ENCODE results near the gene CTSE.
"Not testable (repeated sequence)": the region's sequence is repeated elsewhere in the genome, so short reads cannot be mapped to it uniquely, and the experiment has no call there.

The CTSE gene

DNA sequence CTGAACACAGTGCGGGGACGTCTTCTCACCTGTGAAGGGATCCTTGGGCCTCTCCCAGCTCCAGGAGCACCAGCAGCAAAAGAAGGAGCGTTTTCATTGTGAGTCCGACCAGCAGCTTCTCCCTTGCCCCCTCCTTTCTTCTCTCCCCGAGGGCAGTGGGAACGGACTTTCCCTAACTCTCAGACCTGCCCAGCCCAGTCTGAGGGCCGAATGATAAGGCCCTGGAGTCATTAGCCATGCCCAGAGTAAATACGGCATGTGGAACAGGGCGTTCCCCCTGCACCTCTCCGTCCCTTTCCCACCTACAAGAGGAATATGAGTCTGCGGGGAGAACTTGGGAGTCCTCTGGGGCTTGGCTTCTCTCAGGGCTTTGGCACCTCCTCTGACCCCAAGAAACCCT lies at the start of gene CTSE:
TSS of gene CTSE (minus strand) at position 201 of the 400 bp plus-strand sequence. CDS start at position 97, 104 bp downstream.
- Mint-ChIP-seq H3K9me3 (no peaks in the 10 kb centered on the region), H3K27ac (no peak within 1 kb of the TSS), H3K36me3 (ENCODE audit: low read depth) (no peaks in the 10 kb centered on the region), H3K4me3 (no peak within 1 kb of the TSS), H3K27me3 (peaks cover 6% of the 10 kb centered on the region), H3K4me1 (ENCODE audit: low read depth) (peaks cover 4% of the 10 kb centered on the region)

DNA sequence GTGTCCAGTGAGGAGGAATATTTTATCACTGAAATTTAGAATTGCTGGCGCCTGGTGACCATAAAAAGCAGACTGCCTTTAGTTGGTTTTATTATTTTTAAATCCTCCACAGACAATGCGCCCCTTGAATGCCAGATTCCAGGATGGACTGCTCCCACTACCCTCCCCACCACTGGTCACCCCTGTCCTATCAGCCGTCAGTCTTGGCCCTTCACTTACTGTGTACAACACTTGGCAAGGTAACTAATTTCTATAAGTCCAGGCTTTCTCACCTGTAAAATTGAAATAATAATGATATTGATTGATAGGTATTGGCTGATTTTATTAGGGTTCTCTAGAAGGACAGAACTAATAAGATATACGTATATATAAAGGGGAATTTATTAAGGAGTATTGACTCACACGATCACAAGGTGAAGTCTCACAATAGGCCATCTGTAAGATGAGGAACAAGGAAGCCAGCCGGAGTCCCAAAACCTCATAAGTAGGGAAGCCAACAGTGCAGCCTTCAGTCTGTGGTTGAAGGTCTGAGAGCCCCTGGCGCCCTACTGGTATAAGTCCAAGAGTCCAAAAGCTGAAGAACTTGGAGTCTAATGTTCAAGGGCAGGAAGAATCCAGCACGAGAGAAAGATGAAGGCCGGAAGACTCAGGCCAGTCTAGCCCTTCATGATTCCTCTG lies 47.1 kb upstream of the CTSE start:
- H3K27ac Mint-ChIP-seq, result no peak overlapping the region
- peaks cover 21% of the 10 kb centered on the region for H3K4me1 Mint-ChIP-seq (ENCODE audit: low read depth)
- H3K9me3 Mint-ChIP-seq, result no peaks in the 10 kb centered on the region
- peaks cover 8% of the 10 kb centered on the region for H3K27me3 Mint-ChIP-seq
- H3K4me3 Mint-ChIP-seq, result no peak overlapping the region
- no peaks in the 10 kb centered on the region for H3K36me3 Mint-ChIP-seq (ENCODE audit: low read depth)

DNA sequence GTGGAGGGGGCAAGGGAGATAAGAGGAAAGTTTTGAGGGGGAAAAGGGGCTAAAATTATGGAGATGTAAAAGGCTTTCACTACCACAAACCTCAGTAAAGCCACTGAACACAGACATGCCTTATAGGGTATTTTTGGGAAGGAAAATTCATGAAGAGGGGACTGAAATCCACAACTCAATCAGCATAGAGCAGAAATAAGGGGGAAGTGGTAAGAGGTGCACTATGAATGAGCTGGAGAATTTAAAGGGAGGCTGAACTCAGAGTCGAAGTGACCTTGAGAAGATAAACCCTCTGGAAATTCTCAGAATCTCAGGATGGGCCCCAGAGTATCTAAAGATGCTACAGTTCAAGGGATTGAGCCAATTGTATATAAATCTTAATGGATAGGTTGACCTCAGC lies 44.6 kb upstream of the CTSE start:
- Mint-ChIP-seq H3K4me3 (no peak overlapping the region), H3K4me1 (ENCODE audit: low read depth) (peaks cover 21% of the 10 kb centered on the region), H3K36me3 (ENCODE audit: low read depth) (no peaks in the 10 kb centered on the region), H3K9me3 (no peaks in the 10 kb centered on the region), H3K27ac (peak overlapping the region; percentile 4), H3K27me3 (peaks cover 8% of the 10 kb centered on the region)

DNA sequence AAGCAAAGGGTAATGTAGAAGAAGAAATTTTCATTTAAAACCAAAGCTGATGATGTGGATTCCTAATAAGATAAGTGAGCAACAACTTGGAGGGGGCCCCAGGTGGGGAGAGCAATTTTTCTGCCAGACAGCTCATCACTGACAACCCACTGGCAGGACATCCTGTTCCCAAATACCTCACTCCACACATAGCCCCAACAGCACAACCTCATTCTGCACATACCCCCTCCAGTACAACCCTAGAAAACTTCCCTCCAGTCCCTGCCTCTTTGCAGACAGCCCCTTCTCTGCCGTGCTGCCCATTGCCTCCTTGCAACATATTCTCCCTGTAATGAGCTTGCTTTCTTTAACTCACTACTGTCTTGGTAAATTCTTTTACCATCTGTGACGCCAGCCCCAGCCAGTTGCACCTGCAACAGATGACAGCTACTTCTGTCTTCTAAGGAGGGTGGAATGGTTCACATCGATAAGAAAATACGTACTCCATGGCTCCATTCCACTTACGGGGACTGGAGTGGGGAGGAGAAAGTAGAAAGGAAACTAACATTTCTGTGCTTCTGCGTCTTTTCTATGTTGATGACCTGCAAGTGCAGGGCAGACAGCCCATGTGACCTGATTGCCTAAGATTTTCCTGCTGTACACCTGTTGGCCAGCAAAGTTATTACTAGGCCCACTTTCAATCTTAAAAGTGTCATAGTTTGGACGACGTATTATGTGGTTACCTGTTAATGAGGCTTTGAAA lies 44.0 kb upstream of the CTSE start:
- Mint-ChIP-seq H3K36me3 (ENCODE audit: low read depth) (no peaks in the 10 kb centered on the region), H3K27me3 (peaks cover 8% of the 10 kb centered on the region), H3K9me3 (no peaks in the 10 kb centered on the region), H3K4me1 (ENCODE audit: low read depth) (peaks cover 21% of the 10 kb centered on the region), H3K27ac (peak overlapping the region; percentile 4), H3K4me3 (no peak overlapping the region)

DNA sequence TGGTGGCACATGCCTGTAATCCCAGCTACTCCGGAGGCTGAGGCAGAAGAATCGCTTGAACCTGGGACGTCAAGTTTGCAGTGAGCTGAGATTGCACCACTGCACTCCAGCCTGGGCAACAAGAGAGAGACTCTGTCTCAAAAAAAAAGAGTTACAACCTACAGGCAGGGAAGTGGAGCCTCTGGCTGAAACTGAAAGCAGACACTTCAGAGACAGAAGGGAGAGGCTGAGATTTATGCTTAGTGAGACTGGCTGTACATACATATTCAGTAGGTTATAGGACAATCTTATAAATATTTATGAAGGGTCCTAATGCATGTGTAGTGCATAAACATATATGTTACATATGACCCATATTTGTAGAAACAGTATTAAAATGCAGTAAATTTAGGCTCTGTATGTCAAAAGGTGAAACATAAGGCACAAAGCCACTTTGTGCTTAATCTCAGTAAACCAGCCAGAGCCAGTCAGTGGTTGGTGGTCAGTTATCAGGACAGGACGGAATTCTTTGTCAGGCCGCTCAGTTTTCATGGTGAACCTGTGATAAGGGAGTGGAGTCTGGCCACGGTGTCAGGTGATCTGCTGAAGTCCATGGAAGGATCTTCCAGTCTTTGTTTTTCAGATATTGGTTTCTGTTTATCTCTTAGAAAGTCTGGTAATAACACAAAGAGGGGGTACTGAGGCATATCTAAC lies 42.9 kb upstream of the CTSE start:
- H3K4me3 Mint-ChIP-seq, result no peak overlapping the region
- peaks cover 8% of the 10 kb centered on the region for H3K27me3 Mint-ChIP-seq
- H3K4me1 Mint-ChIP-seq (ENCODE audit: low read depth), result peaks cover 21% of the 10 kb centered on the region
- no peaks in the 10 kb centered on the region for H3K9me3 Mint-ChIP-seq
- no peaks in the 10 kb centered on the region for H3K36me3 Mint-ChIP-seq (ENCODE audit: low read depth)
- peak overlapping the region; percentile 55 for H3K27ac Mint-ChIP-seq

DNA sequence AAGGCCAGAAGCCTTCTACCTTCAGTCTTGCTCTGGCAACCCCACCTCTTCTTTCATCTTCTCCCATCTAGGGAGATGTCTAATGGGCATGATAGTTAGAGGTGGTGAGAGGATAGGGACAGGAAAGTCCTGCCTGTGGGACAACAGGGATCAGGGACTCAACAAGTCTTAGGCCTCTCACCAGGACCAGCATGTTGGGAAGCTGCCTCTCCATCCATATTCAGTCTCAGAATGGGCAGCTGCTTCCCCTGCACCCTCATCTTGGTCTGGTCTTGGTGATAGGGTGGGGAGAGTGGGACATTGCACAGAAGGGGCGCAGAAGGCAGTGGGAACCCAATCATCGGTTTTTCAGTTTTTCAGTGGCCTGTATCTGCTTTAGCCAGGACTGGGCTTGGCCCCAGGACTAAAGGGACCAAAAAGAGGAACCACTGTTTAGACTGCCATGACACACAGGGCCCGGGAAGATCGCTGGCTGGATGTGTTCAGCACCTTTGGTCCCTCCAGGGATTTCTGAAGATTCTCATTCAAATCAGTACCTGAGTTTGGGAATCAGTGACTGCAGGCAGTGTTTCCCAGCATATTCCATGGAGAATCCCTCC lies 42.0 kb upstream of the CTSE start:
- Mint-ChIP-seq H3K27me3 (peaks cover 8% of the 10 kb centered on the region), H3K4me3 (no peak overlapping the region), H3K4me1 (ENCODE audit: low read depth) (peaks cover 21% of the 10 kb centered on the region), H3K27ac (no peak overlapping the region), H3K9me3 (no peaks in the 10 kb centered on the region), H3K36me3 (ENCODE audit: low read depth) (no peaks in the 10 kb centered on the region)

DNA sequence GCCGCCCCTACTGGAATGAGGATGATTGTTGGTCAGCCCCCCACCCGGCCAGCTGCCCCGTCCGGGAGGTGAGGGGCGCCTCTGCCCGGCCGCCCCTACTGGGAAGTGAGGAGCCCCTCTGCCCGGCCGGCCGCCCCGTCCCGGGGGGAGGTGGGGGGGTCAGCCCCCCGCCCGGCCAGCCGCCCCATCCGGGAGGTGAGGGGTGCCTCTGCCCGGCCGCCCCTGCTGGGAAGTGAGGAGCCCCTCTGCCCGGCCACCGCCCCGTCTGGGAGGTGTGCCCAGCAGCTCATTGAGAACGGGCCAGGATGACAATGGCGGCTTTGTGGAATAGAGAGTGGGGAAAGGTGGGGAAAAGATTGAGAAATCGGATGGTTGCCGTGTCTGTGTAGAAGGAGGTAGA lies 40.8 kb upstream of the CTSE start:
- not testable (repeated sequence) for H3K27me3 Mint-ChIP-seq; H3K36me3 Mint-ChIP-seq (ENCODE audit: low read depth); H3K27ac Mint-ChIP-seq; H3K4me3 Mint-ChIP-seq; H3K9me3 Mint-ChIP-seq
- H3K4me1 Mint-ChIP-seq (ENCODE audit: low read depth), result peaks cover 21% of the 10 kb centered on the region

DNA sequence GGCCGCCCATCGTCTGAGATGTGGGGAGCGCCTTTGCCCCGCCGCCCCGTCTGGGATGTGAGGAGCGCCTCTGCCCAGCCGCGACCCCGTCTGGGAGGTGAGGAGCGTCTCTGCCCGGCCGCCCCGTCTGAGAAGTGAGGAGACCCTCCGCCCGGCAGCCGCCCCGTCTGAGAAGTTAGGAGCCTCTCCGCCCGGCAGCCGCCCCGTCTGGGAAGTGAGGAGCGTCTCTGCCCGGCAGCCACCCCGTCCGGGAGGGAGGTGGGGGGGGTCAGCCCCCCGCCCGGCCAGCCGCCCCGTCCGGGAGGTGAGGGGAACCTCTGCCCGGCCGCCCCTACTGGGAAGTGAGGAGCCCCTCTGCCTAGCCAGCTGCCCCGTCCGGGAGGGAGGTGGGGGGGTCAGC lies 40.3 kb upstream of the CTSE start:
- not testable (repeated sequence) for H3K9me3 Mint-ChIP-seq, H3K27me3 Mint-ChIP-seq
- peaks cover 21% of the 10 kb centered on the region for H3K4me1 Mint-ChIP-seq (ENCODE audit: low read depth)

DNA sequence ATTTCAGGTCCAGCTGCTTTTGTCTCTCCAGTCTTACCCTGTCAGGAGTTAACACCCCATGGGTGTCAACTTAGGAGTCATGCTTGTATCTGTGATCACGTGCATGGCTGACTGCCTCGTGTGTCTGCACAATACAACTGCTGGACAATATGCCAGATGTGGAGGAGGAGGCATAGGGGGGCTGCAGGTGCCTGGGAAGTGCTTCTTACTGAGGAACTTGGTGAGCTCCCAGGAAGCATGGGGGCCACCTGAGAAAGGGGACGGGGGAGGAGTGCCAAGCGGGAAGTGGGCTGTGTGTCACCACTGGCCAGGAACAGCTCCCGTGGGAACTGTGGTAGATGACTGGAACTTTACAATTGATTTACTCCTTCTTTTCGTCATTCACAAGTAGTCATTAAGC lies 38.8 kb upstream of the CTSE start:
- H3K4me1 Mint-ChIP-seq (ENCODE audit: low read depth), result peaks cover 12% of the 10 kb centered on the region
- H3K36me3 Mint-ChIP-seq (ENCODE audit: low read depth), result no peaks in the 10 kb centered on the region
- no peak overlapping the region for H3K27ac Mint-ChIP-seq
- H3K4me3 Mint-ChIP-seq, result no peak overlapping the region
- H3K9me3 Mint-ChIP-seq, result no peaks in the 10 kb centered on the region
- H3K27me3 Mint-ChIP-seq, result peaks cover 8% of the 10 kb centered on the region

More for the DNA sequence above, 40.3 kb upstream of the CTSE start:
- not testable (repeated sequence) for H3K36me3 Mint-ChIP-seq (ENCODE audit: low read depth); H3K27ac Mint-ChIP-seq; H3K4me3 Mint-ChIP-seq

DNA sequence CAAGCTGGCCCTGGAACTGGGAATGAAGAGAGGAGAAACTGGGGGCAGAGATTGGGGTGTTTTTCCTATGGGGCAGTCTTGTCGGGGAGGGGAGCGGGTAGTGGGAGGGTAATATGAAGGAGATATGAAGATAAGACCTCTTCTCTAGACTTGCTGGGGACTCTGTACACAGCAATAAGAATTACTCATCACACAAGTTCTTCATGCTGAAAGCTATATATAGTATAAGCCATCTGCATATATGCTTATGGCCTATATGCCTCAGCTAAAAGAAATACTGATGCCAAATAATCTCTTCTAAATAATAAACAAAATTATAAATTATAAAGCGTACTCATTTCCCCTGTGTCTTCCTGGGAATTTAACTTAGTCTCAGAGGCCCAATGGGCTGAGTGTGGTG lies 37.1 kb upstream of the CTSE start:
- Mint-ChIP-seq H3K4me1 (ENCODE audit: low read depth) (peaks cover 3% of the 10 kb centered on the region), H3K27me3 (peaks cover 6% of the 10 kb centered on the region), H3K36me3 (ENCODE audit: low read depth) (no peaks in the 10 kb centered on the region), H3K4me3 (no peak overlapping the region), H3K9me3 (no peaks in the 10 kb centered on the region), H3K27ac (no peak overlapping the region)

DNA sequence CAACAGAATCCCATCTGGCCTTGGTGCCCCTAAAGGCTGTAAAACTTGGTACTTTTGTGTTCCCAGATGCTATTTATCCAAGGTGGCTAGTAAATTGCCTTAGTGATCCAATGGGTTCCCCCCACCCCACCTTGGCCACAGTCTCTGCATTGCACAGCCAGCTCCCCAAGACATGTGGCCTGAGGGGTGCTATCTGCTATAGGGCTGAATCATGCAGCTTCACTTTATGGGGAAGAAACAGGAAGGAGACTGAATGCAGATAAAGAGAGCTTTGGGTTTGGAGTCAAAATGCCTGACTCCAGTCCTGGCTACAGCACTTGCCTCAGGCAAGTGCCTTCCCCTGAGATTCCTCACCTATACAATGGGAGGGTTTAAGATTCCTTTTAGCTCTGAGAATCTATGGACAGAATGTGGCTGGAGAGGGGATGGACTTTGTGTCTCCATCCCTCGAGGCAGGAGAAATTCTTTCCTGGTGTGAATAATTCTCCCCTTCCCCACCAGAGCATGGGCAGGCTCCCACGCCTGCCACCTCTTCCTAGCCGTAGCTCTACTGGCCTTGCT lies 35.7 kb upstream of the CTSE start:
- peaks cover 3% of the 10 kb centered on the region for H3K4me1 Mint-ChIP-seq (ENCODE audit: low read depth)
- H3K9me3 Mint-ChIP-seq, result no peaks in the 10 kb centered on the region
- H3K27ac Mint-ChIP-seq, result no peak overlapping the region
- H3K36me3 Mint-ChIP-seq (ENCODE audit: low read depth), result no peaks in the 10 kb centered on the region
- H3K4me3 Mint-ChIP-seq, result no peak overlapping the region
- peaks cover 6% of the 10 kb centered on the region for H3K27me3 Mint-ChIP-seq

DNA sequence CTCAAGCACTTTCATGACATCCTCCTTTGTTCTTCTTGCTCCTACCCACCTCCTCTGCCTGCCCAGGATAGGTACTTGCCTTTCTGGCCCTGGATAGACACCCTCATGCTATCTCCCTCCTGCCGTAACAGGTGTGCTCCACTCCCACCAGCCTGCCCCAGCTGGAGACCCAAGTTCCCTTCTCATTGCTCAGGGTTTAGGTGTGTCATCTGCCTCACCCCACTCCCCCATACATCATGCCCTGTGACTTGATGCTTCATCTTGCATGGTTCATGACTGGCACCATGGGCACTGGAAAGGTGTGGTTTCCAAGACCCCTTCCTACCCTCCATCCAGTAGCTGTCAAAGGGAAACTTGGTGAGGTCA lies 35.2 kb upstream of the CTSE start:
- no peaks in the 10 kb centered on the region for H3K9me3 Mint-ChIP-seq
- H3K4me3 Mint-ChIP-seq, result no peak overlapping the region
- no peaks in the 10 kb centered on the region for H3K36me3 Mint-ChIP-seq (ENCODE audit: low read depth)
- H3K27ac Mint-ChIP-seq, result peak overlapping the region; percentile 43
- H3K27me3 Mint-ChIP-seq, result peaks cover 9% of the 10 kb centered on the region
- peaks cover 3% of the 10 kb centered on the region for H3K4me1 Mint-ChIP-seq (ENCODE audit: low read depth)

DNA sequence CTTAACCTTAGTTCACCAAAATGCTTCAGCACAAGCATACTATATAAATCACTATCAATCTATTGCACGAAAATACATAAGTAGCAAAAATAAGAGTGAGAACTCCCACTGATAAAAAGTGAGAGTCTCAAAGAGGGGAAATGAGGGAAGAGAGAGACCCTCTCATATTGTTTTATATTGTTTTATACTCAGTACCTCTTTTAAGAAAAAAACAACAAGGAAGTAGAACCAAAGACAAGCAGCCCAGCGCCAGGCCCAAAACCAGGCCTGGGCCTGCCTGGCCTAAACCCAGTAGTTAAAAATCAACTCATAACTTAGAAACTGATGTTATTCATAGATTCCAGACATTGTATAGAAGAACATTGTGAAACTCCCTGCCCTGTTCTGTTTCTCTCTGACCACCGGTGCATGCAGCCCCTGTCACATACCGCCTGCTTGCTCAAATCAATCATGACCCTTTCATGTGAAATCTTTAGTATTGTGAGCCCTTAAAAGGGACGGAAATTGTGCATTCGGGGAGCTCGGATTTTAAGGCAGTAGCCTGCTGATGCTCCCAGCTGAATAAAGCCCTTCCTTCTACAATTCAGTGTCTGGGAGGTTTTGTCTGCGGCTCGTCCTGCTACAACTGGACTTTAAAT lies 34.7 kb upstream of the CTSE start:
- H3K27me3 Mint-ChIP-seq; H3K4me3 Mint-ChIP-seq; H3K4me1 Mint-ChIP-seq (ENCODE audit: low read depth); H3K9me3 Mint-ChIP-seq; H3K36me3 Mint-ChIP-seq (ENCODE audit: low read depth): not testable (repeated sequence)
- peak overlapping the region; percentile 8 for H3K27ac Mint-ChIP-seq

DNA sequence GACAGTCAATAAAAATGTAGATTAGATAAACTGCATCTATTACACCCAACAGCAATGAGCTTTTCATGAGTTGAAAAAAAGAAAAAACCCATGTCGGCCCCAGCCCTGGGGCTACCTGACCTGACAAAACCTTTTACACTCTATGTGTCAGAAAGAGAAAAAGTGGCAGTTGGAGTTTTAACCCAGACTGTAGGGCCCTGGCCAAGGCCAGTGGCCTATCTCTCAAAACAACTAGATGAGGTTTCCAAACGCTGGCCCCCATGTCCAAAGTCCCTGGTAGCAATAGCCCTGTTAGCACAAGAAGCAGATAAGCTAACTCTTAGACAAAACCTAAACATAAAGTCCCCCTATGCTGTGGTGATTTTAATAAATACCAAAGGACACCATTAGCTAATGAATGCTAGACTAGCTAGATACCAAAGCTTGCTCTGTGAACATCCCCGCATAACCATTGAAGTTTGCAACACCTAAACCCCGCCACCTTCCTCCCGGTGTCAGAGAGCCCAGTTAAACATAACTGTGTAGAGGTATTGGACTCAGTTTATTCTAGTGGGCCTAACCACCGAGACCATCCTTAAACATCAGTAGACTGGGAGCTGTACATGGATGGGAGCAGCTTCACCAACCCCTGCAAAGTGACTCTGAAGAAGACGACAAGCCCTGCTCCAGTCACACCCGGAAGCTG lies 32.1 kb upstream of the CTSE start:
- H3K27ac Mint-ChIP-seq; H3K27me3 Mint-ChIP-seq; H3K36me3 Mint-ChIP-seq (ENCODE audit: low read depth); H3K4me3 Mint-ChIP-seq; H3K9me3 Mint-ChIP-seq: not testable (repeated sequence)
- H3K4me1 Mint-ChIP-seq (ENCODE audit: low read depth), result peaks cover 28% of the 10 kb centered on the region

Data from stimulated activated naive CD8-positive, alpha-beta T cell treated with anti-CD3 and anti-CD28 coated beads, Interleukin-15, Interleukin-2, amounts not matched to agents 100 ng/mL and 50 ng/mL, for 24 hours (primary cell).